A673 (cell line): Measurements from ENCODE around the gene CEMIP. TPM values are rescaled to one million over a fixed set of nuclear protein-coding genes. Genes with fewer than 3 reads are reported as not detected.

ENCODE experiments used
- BruUV-seq: library from RNA; stranded (reverse); fragments of 400-500 nt; replicated peaks from 2 replicates; lab custom pipeline; 2021; lab: Mats Ljungman, UMichigan
- CTCF ChIA-PET: fragments of 300-600 bp; sonication (Branson Sonifier 250); formaldehyde crosslinking; loops from one replicate; lab custom pipeline; 2022; ENCODE audit warnings: antibody characterized with exemption; lab: Charles Lee
- POLR2A ChIA-PET: fragments of 300-600 bp; sonication (Branson Sonifier 250); formaldehyde crosslinking; loops from one replicate; lab custom pipeline; 2022; ENCODE audit warnings: antibody characterized with exemption; ENCODE audit not compliant: low non-redundant PET; lab: Charles Lee
- DNase-seq: peaks from one replicate; pipeline ENCODE4 v3.0.0-alpha.2; 2015; ENCODE audit warnings: low spot score
- H3K27ac ChIP-seq: fragments of 200-600 bp; sonication (generic); 2 replicates; pipeline ENCODE4 v1.5.1; 2016; ENCODE audit warnings: mixed run types, low read depth, mild to moderate bottlenecking, mixed read lengths, antibody characterized with exemption, low read length; ENCODE audit not compliant: poor library complexity, severe bottlenecking
- H3K27me3 ChIP-seq: fragments of 200-600 bp; sonication (generic); replicated peaks from 2 replicates; pipeline ENCODE4 v1.6.1; 2017; ENCODE audit warnings: mixed run types, low read depth, mild to moderate bottlenecking, mixed read lengths, antibody characterized with exemption, low read length; ENCODE audit not compliant: insufficient read depth, poor library complexity
- H3K36me3 ChIP-seq: fragments of 200-600 bp; sonication (generic); 2 replicates; pipeline ENCODE4 v1.6.1; 2016; ENCODE audit warnings: mixed run types, mild to moderate bottlenecking, mixed read lengths, antibody characterized with exemption, low read length; ENCODE audit not compliant: insufficient read depth, poor library complexity, severe bottlenecking
- H3K4me1 ChIP-seq: fragments of 200-600 bp; sonication (generic); 2 replicates; pipeline ENCODE4 v1.6.1; 2017; ENCODE audit warnings: mixed run types, mild to moderate bottlenecking, mixed read lengths, antibody characterized with exemption, low read length; ENCODE audit not compliant: insufficient read depth, poor library complexity, severe bottlenecking
- H3K4me3 ChIP-seq: fragments of 200-600 bp; sonication (generic); 2 replicates; pipeline ENCODE4 v1.5.1; 2016; ENCODE audit warnings: low read depth, mixed run types, mild to moderate bottlenecking, mixed read lengths, low read length; ENCODE audit not compliant: poor library complexity, severe bottlenecking
- H3K9me3 ChIP-seq: fragments of 200-600 bp; sonication (generic); 2 replicates; pipeline ENCODE4 v1.6.1; 2016; ENCODE audit warnings: mixed run types, low read depth, mild to moderate bottlenecking, mixed read lengths, antibody characterized with exemption, low read length; ENCODE audit not compliant: poor library complexity, severe bottlenecking
- CTCF ChIP-seq: fragments of 300-800, 200-600 bp; sonication (generic); conservative IDR thresholded peaks from 2 replicates; pipeline ENCODE4 v1.5.1; 2017; ENCODE audit warnings: low read depth, mild to moderate bottlenecking, antibody characterized with exemption, low read length, moderate library complexity, mixed read lengths
- EZH2 ChIP-seq: fragments of 200-600 bp; sonication (generic); IDR thresholded peaks from 2 replicates; pipeline ENCODE4 v1.6.1; 2017; ENCODE audit warnings: borderline replicate concordance, low read depth, mild to moderate bottlenecking, mixed read lengths, antibody characterized with exemption, low read length; ENCODE audit not compliant: poor library complexity, severe bottlenecking
- intact Hi-C: fragments of 100-400 bp; cut with micrococcal nuclease; formaldehyde crosslinking; loops from one replicate; pipeline ENCODE4 v1.10.0; 2022; ENCODE audit not compliant: unreplicated experiment
- total RNA-seq: library from RNA; stranded (reverse); gene quantifications from 2 replicates; pipeline ENCODE4 v1.2.3, GENCODE V29; 2021

The CEMIP gene
- total RNA-seq, 1 experiment from 2014 or later = not detected

- ChIA-PET CTCF (no interaction called here), POLR2A (no interaction called here)
- BruUV-seq = no TSS peak
- Histone ChIP-seq H3K27ac (no peak overlapping the region), H3K4me1 (no peaks in the 10 kb centered on the region), H3K4me3 (no peak overlapping the region), H3K36me3 (no peaks in the 10 kb centered on the region), H3K27me3 (no peaks in the 10 kb centered on the region), H3K9me3 (no peaks in the 10 kb centered on the region)
- TF ChIP-seq EZH2 = no peak
- TF ChIP-seq CTCF = no peak
- DNase-seq = no peak
- intact Hi-C loops = no loop called here
Measured at GRCh38 chr15:80840182-80841130, 61.3 kb downstream of the CEMIP start.

DNA sequence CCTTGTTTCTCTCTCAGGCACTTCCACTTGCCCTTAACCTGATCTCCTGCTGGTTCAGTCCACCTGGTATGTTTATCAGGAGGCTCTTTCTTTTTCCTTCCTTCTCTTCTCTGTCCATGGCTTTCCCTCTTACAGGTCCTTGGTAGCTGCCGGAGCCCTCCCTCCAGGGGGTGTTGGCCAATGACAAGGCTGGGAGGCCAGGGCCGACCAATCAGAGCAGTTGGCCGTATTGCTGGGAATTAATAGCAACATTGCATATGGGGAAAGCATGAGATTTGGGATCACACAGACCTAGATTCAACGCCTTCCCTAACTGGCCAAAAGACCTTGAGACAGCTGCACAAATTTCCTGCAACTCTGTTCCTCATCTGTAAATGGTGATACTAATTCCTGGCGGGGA lies 62.4 kb downstream of the CEMIP start:
- TF ChIP-seq CTCF (no peak), EZH2 (no peak)
- intact Hi-C loops = no loop called here
- BruUV-seq = no TSS peak
- Histone ChIP-seq H3K27me3 (no peaks in the 10 kb centered on the region), H3K27ac (no peak overlapping the region), H3K4me3 (no peak overlapping the region), H3K4me1 (no peaks in the 10 kb centered on the region), H3K9me3 (no peaks in the 10 kb centered on the region), H3K36me3 (no peaks in the 10 kb centered on the region)
- POLR2A ChIA-PET = no interaction called here
- DNase-seq = no peak
- CTCF ChIA-PET = no interaction called here

- Histone ChIP-seq H3K9me3 (no peaks in the 10 kb centered on the region), H3K27me3 (no peaks in the 10 kb centered on the region), H3K36me3 (no peaks in the 10 kb centered on the region), H3K4me3 (no peak overlapping the region), H3K4me1 (no peaks in the 10 kb centered on the region), H3K27ac (no peak overlapping the region)
- ChIA-PET CTCF (no interaction called here), POLR2A (no interaction called here)
- DNase-seq = no peak
- BruUV-seq = no TSS peak
- intact Hi-C loops = no loop called here
- TF ChIP-seq CTCF (no peak), EZH2 (no peak)
Measured at GRCh38 chr15:80844011-80844732, 65.0 kb downstream of the CEMIP start.
